Body of pancreas (tissue), 4 donors: ENCODE results near the gene NOP14. TPM values are rescaled to one million over a fixed set of nuclear protein-coding genes. Genes with fewer than 3 reads are reported as not detected.

Source experiments
- ATAC-seq: fragments of 150-250 bp; one replicate; pipeline ENCODE4 v1.9.1; 2016
- DNase-seq, 4 donors: peaks; one replicate each; pipeline ENCODE4 v3.0.0-alpha.2; 2019
- H3K27ac ChIP-seq, 4 donors: fragments of 200-600 bp; sonication (generic); 1 replicate in 3 of 4; 2 replicates in 1 of 4; pipeline versions ENCODE4 v1.5.1 to v1.6.1; 2016 to 2019; ENCODE audit warnings: mild to moderate bottlenecking in 1 of 4, mixed read lengths in 1 of 4, moderate library complexity in 1 of 4
- H3K27me3 ChIP-seq, 2 donors: fragments of 200-600 bp; sonication (generic); one replicate each; pipeline ENCODE4 v1.6.0; 2016; ENCODE audit warnings: mild to moderate bottlenecking in 1 of 2
- H3K36me3 ChIP-seq, 2 donors: fragments of 200-600 bp; sonication (generic); replicated peaks in 1 of 2; 2 replicates each; pipeline ENCODE4 v1.5.1; 2016; ENCODE audit warnings: low read depth in 2 of 2; ENCODE audit not compliant: insufficient read depth in 1 of 2
- H3K4me1 ChIP-seq: fragments of 200-600 bp; sonication (generic); one replicate; pipeline ENCODE4 v1.6.0; 2016
- H3K4me3 ChIP-seq, 2 donors: fragments of 200-600 bp; sonication (generic); 1 replicate in 1 of 2; 2 replicates in 1 of 2; pipeline ENCODE4 v1.5.1; 2016 to 2019
- H3K9me3 ChIP-seq, 3 donors: fragments of 200-600 bp; sonication (generic); 1 replicate in 2 of 3; 2 replicates in 1 of 3; pipeline ENCODE4 v1.5.1; 2016
- CTCF ChIP-seq, 7 experiments: fragments of 450-650 bp in 4 of 7; fragments of 200-600 bp in 3 of 7; sonication (generic) in 3 of 7; IDR thresholded peaks; one replicate each; pipeline ENCODE4 v1.5.1; 2016 to 2019; ENCODE audit warnings: antibody characterized with exemption in 7 of 7
- POLR2A ChIP-seq, 3 donors: fragments of 450-650 bp; IDR thresholded peaks; one replicate each; pipeline ENCODE4 v1.6.1; 2016; ENCODE audit warnings: antibody characterized with exemption in 3 of 3, mild to moderate bottlenecking in 2 of 3
- WGBS, 2 donors: methylation state at CpG; one replicate each; pipeline ENCODE4 v1.1.5; 2017; 5-methylcytosine and 5-hydroxymethylcytosine counted together
- intact Hi-C: fragments of 100-400 bp; cut with DNase I; formaldehyde crosslinking; loops from one replicate; pipeline ENCODE4 v1.15.1; 2023
- total RNA-seq, 2 donors: library from RNA; depleted of rRNA; stranded (reverse); fragments of >200 nt; gene quantifications; one replicate each; pipeline ENCODE4 v1.1.0, GENCODE V29; 2016

The NOP14 gene
- total RNA-seq, 2 donors from 2014 or later, result 20.0 to 20.1 TPM

DNA sequence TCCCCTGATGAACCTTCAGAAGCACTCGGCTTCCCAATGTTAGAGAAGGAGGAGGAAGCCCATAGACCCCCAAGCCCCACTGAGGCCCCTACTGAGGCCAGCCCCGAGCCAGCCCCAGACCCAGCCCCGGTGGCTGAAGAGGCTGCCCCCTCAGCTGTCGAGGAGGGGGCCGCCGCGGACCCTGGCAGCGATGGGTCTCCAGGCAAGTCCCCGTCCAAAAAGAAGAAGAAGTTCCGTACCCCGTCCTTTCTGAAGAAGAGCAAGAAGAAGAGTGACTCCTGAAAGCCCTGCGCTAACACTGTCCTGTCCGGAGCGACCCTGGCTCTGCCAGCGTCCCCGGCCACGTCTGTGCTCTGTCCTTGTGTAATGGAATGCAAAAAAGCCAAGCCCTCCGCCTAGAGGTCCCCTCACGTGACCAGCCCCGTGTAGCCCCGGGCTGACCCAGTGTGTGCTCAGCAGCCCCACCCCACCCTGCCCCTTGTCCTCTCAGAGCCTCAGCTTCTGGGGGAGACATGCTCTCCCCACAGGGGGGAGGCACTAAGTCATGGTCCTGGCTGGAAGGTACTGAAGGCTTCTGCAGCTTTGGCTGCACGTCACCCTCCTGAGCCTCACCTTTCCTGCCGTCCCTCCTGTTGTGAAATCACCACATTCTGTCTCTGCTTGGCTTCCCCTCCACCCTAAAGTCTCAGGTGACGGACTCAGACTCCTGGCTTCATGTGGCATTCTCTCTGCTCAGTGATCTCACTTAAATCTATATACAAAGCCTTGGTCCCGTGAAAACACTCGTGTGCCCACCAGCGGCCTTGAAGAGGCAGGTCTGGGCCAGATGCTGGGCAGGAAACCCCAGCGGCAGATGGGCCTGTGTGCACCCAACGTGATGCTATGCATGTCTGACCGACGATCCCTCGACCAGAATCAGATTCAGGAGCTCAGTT, 34.7 kb downstream of the NOP14 start:
- Histone ChIP-seq H3K4me1 (peaks cover 39% of the 10 kb centered on the region), H3K9me3 (no peaks in the 10 kb centered on the region), H3K36me3 (peaks cover 0 to 10% of the 10 kb centered on the region in 2 donors), H3K27ac (no peak overlapping the region), H3K4me3 (no peak overlapping the region), H3K27me3 (no peaks in the 10 kb centered on the region)
- ATAC-seq (no peak), DNase-seq (peak in 2 of 4 donors; percentile 8 to 10)
- no peak for TF ChIP-seq CTCF (IDR thresholded peaks at IDR 0.05)
- TF ChIP-seq POLR2A (IDR thresholded peaks at IDR 0.05), result no peak
- WGBS, 2 donors, result 88 to 93% methylated on average over 25 to 31 of the region's 32 CpGs
- intact Hi-C loops, result no loop called here

GRCh38 chr4:2927696-2928075, 35.5 kb downstream of the NOP14 start:
- WGBS, 2 donors, result 90 to 91% methylated on average over 12 of the region's 12 CpGs
- Histone ChIP-seq H3K27ac (no peak overlapping the region), H3K36me3 (peaks cover 0 to 10% of the 10 kb centered on the region in 2 donors), H3K4me3 (no peak overlapping the region), H3K27me3 (no peaks in the 10 kb centered on the region), H3K9me3 (no peaks in the 10 kb centered on the region), H3K4me1 (peaks cover 31% of the 10 kb centered on the region)
- DNase-seq (peak in 2 of 4 donors; percentile 8 to 11), ATAC-seq (no peak)
- intact Hi-C loops, result no loop called here
- TF ChIP-seq CTCF (IDR thresholded peaks at IDR 0.05) (no peak), POLR2A (IDR thresholded peaks at IDR 0.05) (no peak)

- ATAC-seq, result no peak
- peaks cover 0 to 10% of the 10 kb centered on the region in 2 donors for H3K36me3 ChIP-seq
- no peak overlapping the region for H3K4me3 ChIP-seq
- TF ChIP-seq POLR2A (IDR thresholded peaks at IDR 0.05) (no peak), CTCF (IDR thresholded peaks at IDR 0.05) (no peak)
- no peaks in the 10 kb centered on the region for H3K27me3 ChIP-seq
- WGBS, 2 donors, result 93 to 96% methylated on average over 18 of the region's 18 CpGs
- peaks cover 26% of the 10 kb centered on the region for H3K4me1 ChIP-seq
- no peak overlapping the region for H3K27ac ChIP-seq
- no peaks in the 10 kb centered on the region for H3K9me3 ChIP-seq
- DNase-seq, result peak in 2 of 4 donors; percentile 8 to 10
- intact Hi-C loops, result no loop called here
These were observed 36.0 kb downstream of the NOP14 start for GRCh38 chr4:2927016-2927695.

- intact Hi-C loops, result no loop called here
- DNase-seq (peak in 1 of 4 donors; percentile 10), ATAC-seq (no peak)
- WGBS, 2 donors, result 93 to 94% methylated on average over 34 to 41 of the region's 41 CpGs
- TF ChIP-seq CTCF (IDR thresholded peaks at IDR 0.05) (no peak), POLR2A (IDR thresholded peaks at IDR 0.05) (no peak)
- peaks cover 21% of the 10 kb centered on the region for H3K4me1 ChIP-seq
- H3K27me3 ChIP-seq, result no peaks in the 10 kb centered on the region
- no peaks in the 10 kb centered on the region for H3K9me3 ChIP-seq
- H3K27ac ChIP-seq, result no peak overlapping the region
- no peak overlapping the region for H3K4me3 ChIP-seq
- H3K36me3 ChIP-seq, result peaks cover 0 to 10% of the 10 kb centered on the region in 2 donors
These were observed 37.0 kb downstream of the NOP14 start for GRCh38 chr4:2925931-2926860.
